BJ (cell line): Measurements from ENCODE around the gene TGDS. TPM values are rescaled to one million over a fixed set of nuclear protein-coding genes. Genes with fewer than 3 reads are reported as not detected.
"Not testable (repeated sequence)": the region's sequence is repeated elsewhere in the genome, so short reads cannot be mapped to it uniquely, and the experiment has no call there.

ENCODE experiments used
- CTCF ChIA-PET: fragments of 350-600 bp; formaldehyde crosslinking; extraction: SDS; loops from one replicate; lab custom pipeline; 2021; ENCODE audit warnings: antibody characterized with exemption, inconsistent platforms; lab: Yijun Ruan, JAX
- POLR2A ChIA-PET: fragments of 300-600 bp; sonication (Branson Sonifier 250); formaldehyde crosslinking; extraction: SDS; loops from one replicate; lab custom pipeline; 2021; ENCODE audit warnings: antibody characterized with exemption; lab: Charles Lee
- DNase-seq: peaks from one replicate; pipeline ENCODE4 v3.0.0-alpha.2; 2011; ENCODE audit warnings: low read depth
- H3K27me3 ChIP-seq: 2 replicates; pipeline ENCODE4 v1.6.0; 2011; ENCODE audit warnings: low read length; ENCODE audit not compliant: control insufficient read depth, insufficient read depth
- H3K36me3 ChIP-seq: 2 replicates; pipeline ENCODE4 v1.5.1; 2011; ENCODE audit warnings: low read length; ENCODE audit not compliant: control insufficient read depth, insufficient read depth
- H3K4me3 ChIP-seq: 2 replicates; pipeline ENCODE4 v1.5.1; 2011; ENCODE audit warnings: low read depth, mild to moderate bottlenecking, control low read depth, low read length
- polyA plus RNA-seq: library from polyadenylated mRNA; depleted of rRNA; stranded (reverse); fragments of >200 nt; gene quantifications from 2 replicates; pipeline ENCODE4 v1.2.3, GENCODE V29; 2011
- TF ChIP-seq, protein P1 (sequence below): IDR thresholded peaks from 2 replicates; pipeline ENCODE4 v1.5.1; 2011; ENCODE audit warnings: low read depth, mild to moderate bottlenecking, control low read depth, inconsistent platforms, low read length, moderate library complexity; ENCODE audit not compliant: insufficient read depth

Gene TGDS
- polyA plus RNA-seq, 1 experiment = 5.9 TPM

DNA sequence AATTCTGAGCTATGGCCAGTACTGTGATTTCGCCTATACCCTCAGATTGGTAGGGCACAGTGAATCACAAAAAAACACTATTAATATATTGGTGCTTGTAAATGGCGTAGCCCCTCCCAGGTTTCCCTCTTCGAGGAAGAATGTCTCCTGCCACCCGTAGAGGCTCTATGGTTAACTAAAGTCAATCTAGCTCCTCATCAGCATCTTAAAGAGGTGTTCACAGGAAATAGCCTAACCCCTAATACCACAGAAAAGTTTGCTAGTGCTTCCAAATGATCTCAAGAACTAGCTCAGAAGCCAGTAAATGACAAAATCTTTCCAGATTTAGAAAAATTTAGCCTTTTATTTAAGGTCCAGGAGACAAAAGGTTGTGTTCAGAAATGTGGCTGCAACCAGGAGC, 60.2 kb downstream of the TGDS start:
- ChIA-PET CTCF (no interaction called here), POLR2A (no interaction called here)
- TF ChIP-seq, protein P1, sequence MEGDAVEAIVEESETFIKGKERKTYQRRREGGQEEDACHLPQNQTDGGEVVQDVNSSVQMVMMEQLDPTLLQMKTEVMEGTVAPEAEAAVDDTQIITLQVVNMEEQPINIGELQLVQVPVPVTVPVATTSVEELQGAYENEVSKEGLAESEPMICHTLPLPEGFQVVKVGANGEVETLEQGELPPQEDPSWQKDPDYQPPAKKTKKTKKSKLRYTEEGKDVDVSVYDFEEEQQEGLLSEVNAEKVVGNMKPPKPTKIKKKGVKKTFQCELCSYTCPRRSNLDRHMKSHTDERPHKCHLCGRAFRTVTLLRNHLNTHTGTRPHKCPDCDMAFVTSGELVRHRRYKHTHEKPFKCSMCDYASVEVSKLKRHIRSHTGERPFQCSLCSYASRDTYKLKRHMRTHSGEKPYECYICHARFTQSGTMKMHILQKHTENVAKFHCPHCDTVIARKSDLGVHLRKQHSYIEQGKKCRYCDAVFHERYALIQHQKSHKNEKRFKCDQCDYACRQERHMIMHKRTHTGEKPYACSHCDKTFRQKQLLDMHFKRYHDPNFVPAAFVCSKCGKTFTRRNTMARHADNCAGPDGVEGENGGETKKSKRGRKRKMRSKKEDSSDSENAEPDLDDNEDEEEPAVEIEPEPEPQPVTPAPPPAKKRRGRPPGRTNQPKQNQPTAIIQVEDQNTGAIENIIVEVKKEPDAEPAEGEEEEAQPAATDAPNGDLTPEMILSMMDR = no peak
- Histone ChIP-seq H3K36me3 (no peaks in the 10 kb centered on the region), H3K27me3 (no peaks in the 10 kb centered on the region; the same call in 1 of the 2 replicates), H3K4me3 (no peak overlapping the region)
- no peak for DNase-seq

DNA sequence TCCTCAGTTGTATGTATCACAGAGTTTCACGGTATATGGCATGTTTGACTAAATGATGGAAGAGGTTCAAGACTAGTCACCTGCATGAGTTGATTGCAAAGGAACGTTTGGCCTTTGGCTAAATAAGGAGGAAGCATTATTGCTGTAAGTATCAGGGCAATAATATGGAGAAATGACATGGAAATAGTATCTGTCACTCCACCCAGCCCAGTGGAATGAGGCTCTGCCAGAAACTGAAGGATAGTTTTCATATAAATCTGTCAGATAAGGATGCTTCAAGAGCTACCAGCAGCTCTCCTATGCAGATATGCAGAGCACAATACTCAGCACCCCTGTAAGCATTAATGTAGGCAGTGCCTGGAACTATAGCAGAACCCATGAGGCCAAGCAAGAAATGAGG, 60.7 kb downstream of the TGDS start:
- Histone ChIP-seq H3K4me3 (no peak overlapping the region), H3K27me3 (no peaks in the 10 kb centered on the region; the same call in 1 of the 2 replicates), H3K36me3 (no peaks in the 10 kb centered on the region)
- ChIA-PET POLR2A (no interaction called here), CTCF (no interaction called here)
- DNase-seq = no peak
- TF ChIP-seq, protein P1 = no peak

DNA sequence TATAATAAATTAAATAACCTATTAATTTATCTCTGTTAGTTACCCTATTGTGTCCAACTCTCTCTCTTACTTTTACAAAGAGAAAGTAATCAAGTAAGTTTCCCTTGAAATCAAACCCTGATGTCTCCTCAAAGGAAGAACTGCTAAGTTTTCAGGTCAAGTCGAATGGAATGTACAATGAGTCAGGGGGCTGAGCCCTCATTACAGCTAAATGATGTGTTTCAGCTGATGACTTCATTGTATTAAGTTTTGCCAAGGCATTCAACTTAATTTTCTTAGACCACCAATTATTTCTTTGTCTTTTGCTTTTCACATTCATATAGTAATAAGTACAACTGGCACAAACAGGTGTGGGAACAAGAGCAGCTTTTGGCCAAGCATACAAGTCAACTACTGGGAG, 61.8 kb downstream of the TGDS start:
- no peak for DNase-seq
- Histone ChIP-seq H3K4me3 (no peak overlapping the region), H3K36me3 (no peaks in the 10 kb centered on the region), H3K27me3 (no peaks in the 10 kb centered on the region; the same call in 1 of the 2 replicates)
- ChIA-PET POLR2A (no interaction called here), CTCF (interaction anchor here (0.5 to 0.6 kb wide), 2 partner anchors 564 to 1511 kb away, joined by 3 to 4 read pairs; no protein-coding TSS in a partner anchor)
- TF ChIP-seq, protein P1 = no peak

DNA sequence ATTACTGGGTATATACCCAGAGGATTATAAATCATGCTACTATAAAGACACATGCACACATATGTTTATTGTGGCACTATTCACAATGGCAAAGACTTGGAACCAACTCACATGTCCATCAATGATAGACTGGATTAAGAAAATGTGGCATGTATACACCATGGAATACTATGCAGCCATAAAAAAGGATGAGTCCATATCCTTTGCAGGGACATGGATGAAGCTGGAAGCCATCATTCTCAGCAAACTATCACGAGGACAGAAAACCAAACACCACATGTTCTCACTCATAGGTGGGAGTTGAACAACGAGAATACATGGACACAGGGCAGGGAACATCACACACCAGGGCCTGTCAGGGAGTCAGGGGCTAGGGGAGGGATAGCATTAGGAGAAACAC, 63.7 kb downstream of the TGDS start:
- CTCF ChIA-PET, DNase-seq, POLR2A ChIA-PET: not testable (repeated sequence)

DNA sequence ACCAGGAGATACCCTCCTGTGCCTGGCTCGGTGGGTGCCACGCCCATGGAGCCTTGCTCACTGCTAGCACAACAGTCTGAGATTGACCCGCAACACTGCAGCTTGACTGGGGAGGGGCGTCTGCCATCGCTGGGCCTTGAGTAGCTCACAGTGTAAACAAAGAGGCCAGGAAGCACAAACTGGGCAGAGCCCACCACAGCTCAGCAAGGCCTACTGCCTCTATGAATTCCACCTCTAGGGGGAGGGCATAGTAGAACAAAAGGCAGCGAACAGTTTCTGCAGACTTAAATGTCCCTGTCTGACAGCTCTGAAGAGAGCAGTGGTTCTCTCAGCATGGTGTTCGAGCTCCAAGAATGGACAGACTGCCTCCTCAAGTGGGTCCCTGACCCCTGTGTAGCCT, 69.0 kb downstream of the TGDS start:
- H3K4me3 ChIP-seq, POLR2A ChIA-PET, H3K36me3 ChIP-seq, H3K27me3 ChIP-seq, CTCF ChIA-PET, DNase-seq: not testable (repeated sequence)

More for the DNA sequence above, 63.7 kb downstream of the TGDS start:
- not testable (repeated sequence) for H3K4me3 ChIP-seq, H3K27me3 ChIP-seq, H3K36me3 ChIP-seq

DNA sequence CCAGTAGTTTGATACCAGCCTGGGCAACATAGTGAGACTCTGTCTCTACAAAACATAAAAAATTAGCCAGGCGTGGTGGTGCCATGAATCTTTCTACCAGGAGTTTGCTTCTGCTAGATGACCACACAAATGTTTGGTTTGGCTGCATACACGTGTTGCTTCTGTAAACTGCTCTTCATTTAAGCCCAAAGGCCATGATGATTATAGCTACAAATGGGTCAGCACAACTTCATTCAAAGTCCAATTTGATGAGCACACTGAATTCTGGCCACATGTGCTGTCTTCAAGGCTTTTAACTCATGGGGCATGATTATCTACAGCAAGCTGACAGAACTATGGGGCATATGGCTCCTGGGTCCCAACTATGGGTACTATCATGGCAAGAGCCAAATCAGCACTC, 70.2 kb downstream of the TGDS start:
- ChIA-PET CTCF (no interaction called here), POLR2A (no interaction called here)
- no peak for DNase-seq
- H3K27me3 ChIP-seq = 0 out of 2 replicates have a peak, but pooled peaks cover 1% of the 10 kb centered on the region
- no peak overlapping the region for H3K4me3 ChIP-seq
- no peaks in the 10 kb centered on the region for H3K36me3 ChIP-seq
- TF ChIP-seq, protein P1 = no peak
